MM.1S (cell line): ENCODE data around the gene MSH4.

Experiments
- DNase-seq: peaks from one replicate; pipeline ENCODE4 v3.0.0-alpha.2; 2015
- H2AFZ ChIP-seq: fragments of 300-600 bp; sonication (generic); 2 replicates; pipeline ENCODE4 v1.6.0; 2016; ENCODE audit warnings: antibody characterized with exemption, low read length
- H3F3A ChIP-seq: fragments of 300-600 bp; sonication (generic); 2 replicates; pipeline ENCODE4 v1.6.1; 2016; ENCODE audit warnings: mild to moderate bottlenecking, antibody characterized with exemption, low read length, moderate library complexity, mixed read lengths; ENCODE audit not compliant: insufficient read depth
- H3K27ac ChIP-seq: fragments of 300-600 bp; sonication (generic); 2 replicates; pipeline ENCODE4 v1.5.1; 2016; ENCODE audit warnings: mild to moderate bottlenecking, low read length
- H3K27me3 ChIP-seq: fragments of 300-600 bp; sonication (generic); replicated peaks from 2 replicates; pipeline ENCODE4 v1.6.0; 2016; ENCODE audit warnings: low read length; ENCODE audit not compliant: insufficient read depth
- H3K36me3 ChIP-seq: fragments of 300-600 bp; sonication (generic); replicated peaks from 2 replicates; pipeline ENCODE4 v1.6.1; 2016; ENCODE audit warnings: mild to moderate bottlenecking, low read length, mixed read lengths; ENCODE audit not compliant: insufficient read depth
- H3K4me1 ChIP-seq: fragments of 300-600 bp; sonication (generic); 2 replicates; pipeline ENCODE4 v1.6.1; 2016; ENCODE audit warnings: low read length, mixed read lengths
- H3K4me2 ChIP-seq: fragments of 300-600 bp; sonication (generic); 2 replicates; pipeline ENCODE4 v1.6.0; 2016; ENCODE audit warnings: low read depth, low read length
- H3K4me3 ChIP-seq: fragments of 300-600 bp; sonication (generic); 2 replicates; pipeline ENCODE4 v1.5.1; 2016; ENCODE audit warnings: low read length, mixed read lengths
- H3K79me2 ChIP-seq: fragments of 300-600 bp; sonication (generic); 2 replicates; pipeline ENCODE4 v1.6.1; 2016; ENCODE audit warnings: mixed run types, low read length, mixed read lengths
- H3K9ac ChIP-seq: fragments of 300-600 bp; sonication (generic); 2 replicates; pipeline ENCODE4 v1.6.1; 2016; ENCODE audit warnings: low read length, mixed read lengths
- H3K9me2 ChIP-seq: fragments of 300-600 bp; sonication (generic); replicated peaks from 2 replicates; pipeline ENCODE4 v1.6.1; 2016; ENCODE audit warnings: mild to moderate bottlenecking, low read length, mixed read lengths; ENCODE audit not compliant: insufficient read depth
- H3K9me3 ChIP-seq: fragments of 300-600 bp; sonication (generic); replicated peaks from 2 replicates; pipeline ENCODE4 v1.6.1; 2016; ENCODE audit warnings: mild to moderate bottlenecking, low read length, mixed read lengths; ENCODE audit not compliant: insufficient read depth
- H4K20me1 ChIP-seq: fragments of 300-600 bp; sonication (generic); 2 replicates; pipeline ENCODE4 v1.6.1; 2016; ENCODE audit warnings: mild to moderate bottlenecking, low read length, moderate library complexity, mixed read lengths; ENCODE audit not compliant: insufficient read depth
- CTCF ChIP-seq: fragments of 300-600 bp; sonication (generic); IDR thresholded peaks from 2 replicates; pipeline ENCODE4 v1.5.1; 2016; ENCODE audit warnings: antibody characterized with exemption, low read length, mixed read lengths
- EZH2 ChIP-seq: fragments of 300-600 bp; sonication (generic); optimal IDR thresholded peaks from 2 replicates; pipeline ENCODE3; 2017; ENCODE audit warnings: low read depth, mild to moderate bottlenecking, antibody characterized with exemption, low read length, mixed read lengths
- EZH2phosphoT487 ChIP-seq: fragments of 300-600 bp; sonication (generic); IDR thresholded peaks from 2 replicates; pipeline ENCODE4 v1.6.1; 2018; ENCODE audit warnings: antibody characterized with exemption, low read length

The MSH4 gene

GRCh38 chr1:75879985-75880384, 83.3 kb downstream of the MSH4 start:
- no peak for TF ChIP-seq EZH2
- no peaks in the 10 kb centered on the region for H3F3A ChIP-seq
- no peaks in the 10 kb centered on the region for H3K79me2 ChIP-seq
- no peaks in the 10 kb centered on the region for H3K9me3 ChIP-seq
- no peak overlapping the region for H3K9ac ChIP-seq
- no peaks in the 10 kb centered on the region for H3K36me3 ChIP-seq
- no peaks in the 10 kb centered on the region for H3K9me2 ChIP-seq
- H3K4me1 ChIP-seq: no peaks in the 10 kb centered on the region
- H4K20me1 ChIP-seq: no peaks in the 10 kb centered on the region
- no peaks in the 10 kb centered on the region for H3K27me3 ChIP-seq
- no peak for DNase-seq
- H2AFZ ChIP-seq: no peak overlapping the region
- H3K4me2 ChIP-seq: no peak overlapping the region
- no peak overlapping the region for H3K4me3 ChIP-seq
- no peak overlapping the region for H3K27ac ChIP-seq

GRCh38 chr1:75884437-75884836, 87.8 kb downstream of the MSH4 start:
- TF ChIP-seq EZH2 (no peak), EZH2phosphoT487 (no peak), CTCF (no peak)
- Histone ChIP-seq H3F3A (no peaks in the 10 kb centered on the region), H3K27ac (no peak overlapping the region), H3K4me1 (no peaks in the 10 kb centered on the region), H3K4me2 (no peak overlapping the region), H3K9me2 (no peaks in the 10 kb centered on the region), H3K9ac (no peak overlapping the region), H3K79me2 (no peaks in the 10 kb centered on the region), H3K27me3 (no peaks in the 10 kb centered on the region), H3K9me3 (no peaks in the 10 kb centered on the region), H2AFZ (no peak overlapping the region), H3K4me3 (no peak overlapping the region), H3K36me3 (no peaks in the 10 kb centered on the region), H4K20me1 (no peaks in the 10 kb centered on the region)
- DNase-seq: no peak

GRCh38 chr1:75901371-75901770, 104.7 kb downstream of the MSH4 start:
- no peak overlapping the region for H3K9ac ChIP-seq
- no peaks in the 10 kb centered on the region for H3K27me3 ChIP-seq
- H3K4me2 ChIP-seq: no peak overlapping the region
- H3K9me2 ChIP-seq: no peaks in the 10 kb centered on the region
- no peaks in the 10 kb centered on the region for H3K9me3 ChIP-seq
- DNase-seq: no peak
- no peak overlapping the region for H2AFZ ChIP-seq
- no peaks in the 10 kb centered on the region for H3F3A ChIP-seq
- H3K4me3 ChIP-seq: no peak overlapping the region
- H4K20me1 ChIP-seq: no peaks in the 10 kb centered on the region
- H3K27ac ChIP-seq: no peak overlapping the region
- H3K36me3 ChIP-seq: no peaks in the 10 kb centered on the region
- no peaks in the 10 kb centered on the region for H3K4me1 ChIP-seq
- TF ChIP-seq CTCF (no peak), EZH2 (no peak), EZH2phosphoT487 (no peak)
- no peaks in the 10 kb centered on the region for H3K79me2 ChIP-seq

- DNase-seq: peak; percentile 36
- Histone ChIP-seq H3K4me2 (no peak overlapping the region), H3K4me3 (no peak overlapping the region), H3F3A (no peaks in the 10 kb centered on the region), H3K27ac (no peak overlapping the region), H3K9me3 (no peaks in the 10 kb centered on the region), H3K4me1 (no peaks in the 10 kb centered on the region), H4K20me1 (no peaks in the 10 kb centered on the region), H3K36me3 (no peaks in the 10 kb centered on the region), H2AFZ (no peak overlapping the region), H3K27me3 (no peaks in the 10 kb centered on the region), H3K9ac (no peak overlapping the region), H3K9me2 (no peaks in the 10 kb centered on the region), H3K79me2 (no peaks in the 10 kb centered on the region)
- peak; percentile 46 for TF ChIP-seq CTCF
- TF ChIP-seq EZH2: no peak
Measured at GRCh38 chr1:75908717-75909152, 112.1 kb downstream of the MSH4 start.
